H9 (cell line): ENCODE data around the gene NRK. TPM values are rescaled to one million over a fixed set of nuclear protein-coding genes. Genes with fewer than 3 reads are reported as not detected.

Experiments used
- DNase-seq: peaks from one replicate; pipeline ENCODE4 v3.0.0-alpha.2; 2017
- H2AFZ ChIP-seq: one replicate; pipeline ENCODE4 v1.6.1; 2013; ENCODE audit warnings: mild to moderate bottlenecking, low read length, control low read depth, moderate library complexity
- H2AK5ac ChIP-seq: 2 replicates; pipeline ENCODE4 v1.6.1; 2013; ENCODE audit warnings: low read length, control low read depth, mixed read lengths; ENCODE audit not compliant: insufficient read length
- H2BK120ac ChIP-seq: one replicate; pipeline ENCODE4 v1.6.1; 2013; ENCODE audit warnings: low read depth, mild to moderate bottlenecking, low read length, control low read depth, inconsistent platforms; ENCODE audit not compliant: poor library complexity, severe bottlenecking
- H2BK12ac ChIP-seq: 2 replicates; pipeline ENCODE4 v1.6.1; 2013; ENCODE audit warnings: low read length, control low read depth, mixed read lengths, low read depth; ENCODE audit not compliant: insufficient read length
- H2BK15ac ChIP-seq: 2 replicates; pipeline ENCODE4 v1.6.1; 2013; ENCODE audit warnings: low read depth, low read length, control low read depth
- H2BK20ac ChIP-seq: one replicate; pipeline ENCODE4 v1.6.1; 2013; ENCODE audit warnings: low read depth, mild to moderate bottlenecking, low read length, control low read depth, inconsistent platforms; ENCODE audit not compliant: poor library complexity, severe bottlenecking
- H2BK5ac ChIP-seq: 2 replicates; pipeline ENCODE4 v1.6.1; 2013; ENCODE audit warnings: low read length, control low read depth, mixed read lengths; ENCODE audit not compliant: insufficient read length
- H3K14ac ChIP-seq: 2 replicates; pipeline ENCODE4 v1.6.1; 2013; ENCODE audit warnings: low read length, control low read depth; ENCODE audit not compliant: insufficient read depth
- H3K18ac ChIP-seq: 2 replicates; pipeline ENCODE4 v1.6.1; 2013; ENCODE audit warnings: low read depth, mild to moderate bottlenecking, mixed read lengths, low read length, control low read depth; ENCODE audit not compliant: insufficient read length
- H3K23ac ChIP-seq: 2 replicates; pipeline ENCODE4 v1.6.1; 2013; ENCODE audit warnings: low read length, control low read depth, mixed read lengths, low read depth; ENCODE audit not compliant: insufficient read length
- H3K23me2 ChIP-seq: 2 replicates; pipeline ENCODE4 v1.6.1; 2013; ENCODE audit warnings: low read depth, mild to moderate bottlenecking, mixed read lengths, low read length, control low read depth; ENCODE audit not compliant: insufficient read length, poor library complexity, severe bottlenecking
- H3K27ac ChIP-seq: 2 replicates; pipeline ENCODE4 v1.5.1; 2013; ENCODE audit warnings: low read length, control low read depth, mixed read lengths, low read depth; ENCODE audit not compliant: insufficient read length
- H3K27me3 ChIP-seq: 2 replicates; pipeline ENCODE4 v1.6.1; 2013; ENCODE audit warnings: low read length, control low read depth, inconsistent platforms; ENCODE audit not compliant: insufficient read depth
- H3K4ac ChIP-seq: 2 replicates; pipeline ENCODE4 v1.6.1; 2013; ENCODE audit warnings: low read depth, mild to moderate bottlenecking, control low read depth, inconsistent platforms, low read length, moderate library complexity
- H3K4me1 ChIP-seq: 2 replicates; pipeline ENCODE4 v1.6.1; 2013; ENCODE audit warnings: low read length, control low read depth, inconsistent platforms; ENCODE audit not compliant: insufficient read depth
- H3K4me2 ChIP-seq: 2 replicates; pipeline ENCODE4 v1.6.1; 2013; ENCODE audit warnings: low read length, control low read depth, mixed read lengths; ENCODE audit not compliant: insufficient read length, insufficient read depth
- H3K56ac ChIP-seq: 2 replicates; pipeline ENCODE4 v1.6.1; 2013; ENCODE audit warnings: low read depth, mild to moderate bottlenecking, mixed read lengths, low read length, control low read depth; ENCODE audit not compliant: insufficient read length
- H3K79me1 ChIP-seq: 2 replicates; pipeline ENCODE4 v1.6.1; 2013; ENCODE audit warnings: low read depth, mild to moderate bottlenecking, moderate library complexity, low read length, control low read depth, inconsistent platforms; ENCODE audit not compliant: insufficient read depth, poor library complexity, severe bottlenecking
- H3K79me2 ChIP-seq: 2 replicates; pipeline ENCODE4 v1.6.1; 2013; ENCODE audit warnings: low read length, control low read depth, inconsistent platforms; ENCODE audit not compliant: insufficient read depth
- H3K9ac ChIP-seq: 2 replicates; pipeline ENCODE4 v1.6.1; 2013; ENCODE audit warnings: low read length, control low read depth, mixed read lengths; ENCODE audit not compliant: insufficient read length; ENCODE audit errors: extremely low read depth
- H3K9me3 ChIP-seq: one replicate; pipeline ENCODE4 v1.6.1; 2013; ENCODE audit warnings: low read depth, low read length, inconsistent platforms; ENCODE audit not compliant: control insufficient read depth
- H3T11ph ChIP-seq: one replicate; pipeline ENCODE4 v1.6.1; 2013; ENCODE audit warnings: mild to moderate bottlenecking, low read length, control low read depth, inconsistent platforms
- H4K20me1 ChIP-seq: one replicate; pipeline ENCODE4 v1.6.1; 2013; ENCODE audit not compliant: control insufficient read depth, insufficient read length, insufficient read depth
- H4K5ac ChIP-seq: 2 replicates; pipeline ENCODE4 v1.6.1; 2013; ENCODE audit warnings: low read depth, mild to moderate bottlenecking, mixed read lengths, low read length, control low read depth; ENCODE audit not compliant: insufficient read length
- H4K8ac ChIP-seq: replicated peaks from 2 replicates; pipeline ENCODE4 v1.6.1; 2013; ENCODE audit warnings: low read length, control low read depth, mixed read lengths, low read depth; ENCODE audit not compliant: insufficient read length
- H4K91ac ChIP-seq: 2 replicates; pipeline ENCODE4 v1.6.1; 2013; ENCODE audit warnings: low read depth, mild to moderate bottlenecking, moderate library complexity, mixed read lengths, low read length, control low read depth; ENCODE audit not compliant: insufficient read length
- H3K27ac Mint-ChIP-seq, 3 experiments: 2 replicates in 2 of 3; 3 replicates in 1 of 3; pipeline ENCODE4 v1.8.0; 2020 to 2021; ENCODE audit warnings: mixed read lengths in 3 of 3, mild to moderate bottlenecking in 1 of 3, moderate library complexity in 1 of 3
- H3K27me3 Mint-ChIP-seq: 2 replicates; pipeline ENCODE4 v1.8.0; 2021; ENCODE audit warnings: low read depth, mild to moderate bottlenecking, moderate library complexity, mixed read lengths
- H3K36me3 Mint-ChIP-seq, 3 experiments: 2 replicates in 2 of 3; 3 replicates in 1 of 3; pipeline ENCODE4 v1.8.0; 2020 to 2021; ENCODE audit warnings: low read depth in 3 of 3, mixed read lengths in 3 of 3; ENCODE audit not compliant: insufficient read depth in 1 of 3
- H3K4me1 Mint-ChIP-seq, 2 experiments: 2 replicates each; pipeline ENCODE4 v1.8.0; 2020; ENCODE audit warnings: mixed read lengths in 2 of 2
- H3K4me3 Mint-ChIP-seq, 2 experiments: 2 replicates in 1 of 2; 3 replicates in 1 of 2; pipeline ENCODE4 v1.8.0; 2020 to 2021; ENCODE audit warnings: mild to moderate bottlenecking in 2 of 2, mixed read lengths in 2 of 2, moderate library complexity in 1 of 2
- H3K9me3 Mint-ChIP-seq, 2 experiments: 2 replicates in 1 of 2; 3 replicates in 1 of 2; pipeline ENCODE4 v1.8.0; 2020; ENCODE audit warnings: mild to moderate bottlenecking in 2 of 2, mixed read lengths in 2 of 2, moderate library complexity in 1 of 2
- WGBS: extraction: QIAGEN DNeasy Blood & Tissue Kit; methylation state at CpG from one replicate; pipeline ENCODE4 v1.1.7; 2013; ENCODE audit warnings: missing lambda C conversion rate, low lambda C conversion rate, mixed read lengths; ENCODE audit not compliant: insufficient read length; ENCODE audit errors: extremely low coverage; 5-methylcytosine and 5-hydroxymethylcytosine counted together
- total RNA-seq: library from RNA; stranded (reverse); gene quantifications from 2 replicates; pipeline ENCODE4 v1.2.1, GENCODE V29; 2021
- TF ChIP-seq, protein P1 (sequence below): fragments of 200-600 bp; sonication (generic); conservative IDR thresholded peaks from 3 replicates; pipeline ENCODE4 v1.8.0; 2021; ENCODE audit warnings: antibody characterized with exemption, mild to moderate bottlenecking

NRK gene
- total RNA-seq, 1 experiment from 2014 or later, result 1.4 TPM

GRCh38 chrX:105999294-105999693 is 177.0 kb downstream of the NRK start:
- no peak overlapping the region for H4K5ac ChIP-seq
- no peak overlapping the region for H2BK20ac ChIP-seq
- H2AK5ac ChIP-seq, result no peak overlapping the region
- no peak overlapping the region for H3K56ac ChIP-seq
- H3K27me3 ChIP-seq, result no peaks in the 10 kb centered on the region
- no peaks in the 10 kb centered on the region for H4K20me1 ChIP-seq
- Mint-ChIP-seq H3K4me3 (no peak overlapping the region), H3K4me1 (no peaks in the 10 kb centered on the region), H3K27ac (no peak overlapping the region), H3K27me3 (peaks cover 2% of the 10 kb centered on the region), H3K36me3 (peaks cover 0 to 4% (median 0%) of the 10 kb centered on the region in 3 experiments; a peak in 3 of 7 replicates), H3K9me3 (peaks cover 44 to 79% of the 10 kb centered on the region in 2 experiments)
- DNase-seq, result no peak
- no peak overlapping the region for H2BK120ac ChIP-seq
- no peak overlapping the region for H4K8ac ChIP-seq
- H3T11ph ChIP-seq, result no peak overlapping the region
- no peak overlapping the region for H3K18ac ChIP-seq
- H2AFZ ChIP-seq, result no peak overlapping the region
- H3K23me2 ChIP-seq, result no peaks in the 10 kb centered on the region
- no peaks in the 10 kb centered on the region for H3K79me2 ChIP-seq
- no peak overlapping the region for H3K23ac ChIP-seq
- no peak overlapping the region for H2BK12ac ChIP-seq
- H3K9ac ChIP-seq, result no peak overlapping the region
- H3K4me2 ChIP-seq, result no peak overlapping the region
- no peak overlapping the region for H2BK15ac ChIP-seq
- WGBS, result no CpG with 5 or more reads among the region's 1 CpG
- peaks cover 8% of the 10 kb centered on the region for H3K9me3 ChIP-seq
- H3K4me1 ChIP-seq, result no peaks in the 10 kb centered on the region
- no peak overlapping the region for H4K91ac ChIP-seq
- no peak overlapping the region for H3K4ac ChIP-seq
- no peak overlapping the region for H3K14ac ChIP-seq
- no peak overlapping the region for H3K27ac ChIP-seq
- no peaks in the 10 kb centered on the region for H3K79me1 ChIP-seq
- H2BK5ac ChIP-seq, result no peak overlapping the region
- TF ChIP-seq, protein P1, sequence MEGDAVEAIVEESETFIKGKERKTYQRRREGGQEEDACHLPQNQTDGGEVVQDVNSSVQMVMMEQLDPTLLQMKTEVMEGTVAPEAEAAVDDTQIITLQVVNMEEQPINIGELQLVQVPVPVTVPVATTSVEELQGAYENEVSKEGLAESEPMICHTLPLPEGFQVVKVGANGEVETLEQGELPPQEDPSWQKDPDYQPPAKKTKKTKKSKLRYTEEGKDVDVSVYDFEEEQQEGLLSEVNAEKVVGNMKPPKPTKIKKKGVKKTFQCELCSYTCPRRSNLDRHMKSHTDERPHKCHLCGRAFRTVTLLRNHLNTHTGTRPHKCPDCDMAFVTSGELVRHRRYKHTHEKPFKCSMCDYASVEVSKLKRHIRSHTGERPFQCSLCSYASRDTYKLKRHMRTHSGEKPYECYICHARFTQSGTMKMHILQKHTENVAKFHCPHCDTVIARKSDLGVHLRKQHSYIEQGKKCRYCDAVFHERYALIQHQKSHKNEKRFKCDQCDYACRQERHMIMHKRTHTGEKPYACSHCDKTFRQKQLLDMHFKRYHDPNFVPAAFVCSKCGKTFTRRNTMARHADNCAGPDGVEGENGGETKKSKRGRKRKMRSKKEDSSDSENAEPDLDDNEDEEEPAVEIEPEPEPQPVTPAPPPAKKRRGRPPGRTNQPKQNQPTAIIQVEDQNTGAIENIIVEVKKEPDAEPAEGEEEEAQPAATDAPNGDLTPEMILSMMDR, result no peak
